Peyer's patch (tissue), 4 donors: Measurements from ENCODE around the gene PLCL1.

Experiments used
- POLR2A ChIP-seq, 2 donors: fragments of 450-650 bp; IDR thresholded peaks; one replicate each; pipeline ENCODE4 v1.5.1; 2017; ENCODE audit warnings: antibody characterized with exemption in 2 of 2, mild to moderate bottlenecking in 2 of 2, moderate library complexity in 2 of 2
- TF ChIP-seq, protein P1 (sequence below), 6 experiments: fragments of 450-650 bp in 4 of 6; fragments of 200-600 bp in 2 of 6; sonication (generic) in 1 of 6; IDR thresholded peaks; one replicate each; pipeline ENCODE4 v1.5.1; 2017 to 2019; ENCODE audit warnings: antibody characterized with exemption in 6 of 6, mild to moderate bottlenecking in 3 of 6, moderate library complexity in 1 of 6

DNA sequence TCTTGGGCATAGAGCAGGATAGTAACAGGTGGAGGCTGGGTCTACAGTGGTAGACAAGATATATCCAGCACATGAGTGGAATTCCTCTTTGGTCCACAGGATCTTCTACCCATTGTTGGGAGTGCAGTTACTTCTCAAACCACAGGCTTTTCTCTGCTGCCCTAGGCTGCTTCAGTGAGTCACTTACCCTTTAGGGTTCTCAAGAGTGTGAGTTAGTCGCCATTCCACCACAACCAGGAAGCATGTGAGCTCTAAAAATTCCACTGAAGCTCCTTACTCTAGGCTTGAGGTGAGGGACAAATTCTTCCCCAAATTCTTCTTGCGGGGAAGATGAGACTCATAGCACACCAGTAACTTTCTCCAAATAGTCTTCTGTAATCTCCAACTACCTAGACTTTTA, 189.4 kb downstream of the PLCL1 start:
- no peak for TF ChIP-seq POLR2A (IDR thresholded peaks at IDR 0.05)
- TF ChIP-seq, protein P1, sequence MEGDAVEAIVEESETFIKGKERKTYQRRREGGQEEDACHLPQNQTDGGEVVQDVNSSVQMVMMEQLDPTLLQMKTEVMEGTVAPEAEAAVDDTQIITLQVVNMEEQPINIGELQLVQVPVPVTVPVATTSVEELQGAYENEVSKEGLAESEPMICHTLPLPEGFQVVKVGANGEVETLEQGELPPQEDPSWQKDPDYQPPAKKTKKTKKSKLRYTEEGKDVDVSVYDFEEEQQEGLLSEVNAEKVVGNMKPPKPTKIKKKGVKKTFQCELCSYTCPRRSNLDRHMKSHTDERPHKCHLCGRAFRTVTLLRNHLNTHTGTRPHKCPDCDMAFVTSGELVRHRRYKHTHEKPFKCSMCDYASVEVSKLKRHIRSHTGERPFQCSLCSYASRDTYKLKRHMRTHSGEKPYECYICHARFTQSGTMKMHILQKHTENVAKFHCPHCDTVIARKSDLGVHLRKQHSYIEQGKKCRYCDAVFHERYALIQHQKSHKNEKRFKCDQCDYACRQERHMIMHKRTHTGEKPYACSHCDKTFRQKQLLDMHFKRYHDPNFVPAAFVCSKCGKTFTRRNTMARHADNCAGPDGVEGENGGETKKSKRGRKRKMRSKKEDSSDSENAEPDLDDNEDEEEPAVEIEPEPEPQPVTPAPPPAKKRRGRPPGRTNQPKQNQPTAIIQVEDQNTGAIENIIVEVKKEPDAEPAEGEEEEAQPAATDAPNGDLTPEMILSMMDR (IDR thresholded peaks at IDR 0.05) = no peak
